SK-N-SH (cell line): ENCODE results near the gene WDFY2. TPM values are rescaled to one million over a fixed set of nuclear protein-coding genes. Genes with fewer than 3 reads are reported as not detected.

Experiments used
- CTCF ChIA-PET: fragments of 300-600, 350-600 bp; formaldehyde crosslinking; extraction: SDS; loops from one replicate; lab custom pipeline; 2021; lab: Yijun Ruan, JAX
- POLR2A ChIA-PET: fragments of 350-600 bp; sonication (Branson Sonifier 250); formaldehyde crosslinking; extraction: SDS; loops from one replicate; lab custom pipeline; 2020; ENCODE audit warnings: antibody characterized with exemption, inconsistent platforms; lab: Yijun Ruan, JAX
- DNase-seq: peaks from one replicate; pipeline ENCODE4 v3.0.0; 2012
- H2AFZ ChIP-seq: fragments of 200-600 bp; sonication (generic); 2 replicates; pipeline ENCODE4 v1.8.1; 2016; ENCODE audit warnings: antibody characterized with exemption, mild to moderate bottlenecking, low read depth
- H3F3A ChIP-seq: fragments of 200-600 bp; sonication (generic); replicated peaks from 2 replicates; pipeline ENCODE3; 2016; ENCODE audit warnings: antibody characterized with exemption, mild to moderate bottlenecking; ENCODE audit not compliant: insufficient read depth
- H3K27ac ChIP-seq, 2 experiments: fragments of 200-500 bp in 1 of 2; fragments of 200-600 bp in 1 of 2; sonication (Bioruptor generic) in 1 of 2; sonication (generic), shearing (Covaris generic) in 1 of 2; 2 replicates each; pipeline versions ENCODE4 v1.5.1 to v1.6.1; 2014 to 2016; ENCODE audit warnings: low read depth in 2 of 2, inconsistent platforms in 1 of 2, low read length in 1 of 2, mild to moderate bottlenecking in 1 of 2, mixed read lengths in 1 of 2
- H3K27me3 ChIP-seq: fragments of 200-600 bp; sonication (generic), shearing (Covaris generic); 2 replicates; pipeline ENCODE4 v1.6.1; 2016; ENCODE audit warnings: mixed run types; ENCODE audit not compliant: insufficient read depth
- H3K36me3 ChIP-seq, 2 experiments: fragments of 200-500 bp in 1 of 2; fragments of 200-600 bp in 1 of 2; sonication (Bioruptor generic) in 1 of 2; sonication (generic) in 1 of 2; replicated peaks in 1 of 2; 2 replicates each; pipeline versions ENCODE3 to v1.5.1; 2014 to 2016; ENCODE audit warnings: low read length in 1 of 2, mild to moderate bottlenecking in 1 of 2; ENCODE audit not compliant: insufficient read depth in 2 of 2, control insufficient read depth in 1 of 2
- H3K4me1 ChIP-seq, 2 experiments: fragments of 200-500 bp in 1 of 2; fragments of 200-600 bp in 1 of 2; sonication (Bioruptor generic) in 1 of 2; sonication (generic), shearing (Covaris generic) in 1 of 2; 2 replicates each; pipeline versions ENCODE4 v1.5.1 to v1.6.1; 2014 to 2016; ENCODE audit warnings: low read depth in 1 of 2, low read length in 1 of 2, mixed run types in 1 of 2; ENCODE audit not compliant: insufficient read depth in 2 of 2, control insufficient read depth in 1 of 2
- H3K4me2 ChIP-seq: fragments of 200-600 bp; sonication (generic), shearing (Covaris generic); 2 replicates; pipeline ENCODE4 v1.6.1; 2017; ENCODE audit warnings: mixed run types
- H3K4me3 ChIP-seq, 2 experiments: fragments of 200-500 bp in 1 of 2; fragments of 200-600 bp in 1 of 2; sonication (Bioruptor generic) in 1 of 2; sonication (generic), shearing (Covaris generic) in 1 of 2; 2 replicates each; pipeline versions ENCODE4 v1.5.1 to v1.8.1; 2014 to 2016; ENCODE audit warnings: low read depth in 2 of 2, inconsistent platforms in 1 of 2, low read length in 1 of 2, mild to moderate bottlenecking in 1 of 2, mixed read lengths in 1 of 2, moderate library complexity in 1 of 2
- H3K79me2 ChIP-seq: fragments of 200-600 bp; sonication (generic); 2 replicates; pipeline ENCODE4 v1.8.1; 2017; ENCODE audit warnings: mild to moderate bottlenecking; ENCODE audit not compliant: insufficient read depth
- H3K9ac ChIP-seq: fragments of 200-600 bp; sonication (generic); 2 replicates; pipeline ENCODE4 v1.6.1; 2017; ENCODE audit warnings: mixed run types
- H3K9me2 ChIP-seq: fragments of 200-600 bp; sonication (generic); 2 replicates; pipeline ENCODE4 v1.6.1; 2017; ENCODE audit warnings: mixed run types
- H3K9me3 ChIP-seq: fragments of 200-600 bp; sonication (generic); 2 replicates; pipeline ENCODE4 v1.6.1; 2017; ENCODE audit warnings: mixed run types, mild to moderate bottlenecking, moderate library complexity
- H4K20me1 ChIP-seq: fragments of 200-600 bp; sonication (generic); 2 replicates; pipeline ENCODE4 v1.6.1; 2017; ENCODE audit warnings: mild to moderate bottlenecking, mixed run types; ENCODE audit not compliant: insufficient read depth
- CHD2 ChIP-seq: fragments of 150-350 bp; IDR thresholded peaks from 2 replicates; pipeline ENCODE4 v1.6.1; 2018; ENCODE audit warnings: low read length; ENCODE audit not compliant: partially characterized antibody
- EZH2phosphoT487 ChIP-seq: fragments of 200-600 bp; sonication (generic); IDR thresholded peaks from 2 replicates; pipeline ENCODE4 v1.6.1; 2017; ENCODE audit warnings: low read depth, mixed run types, mild to moderate bottlenecking, antibody characterized with exemption, moderate library complexity, borderline replicate concordance
- FOXJ3 ChIP-seq: sonication (generic); formaldehyde crosslinking; IDR thresholded peaks from 2 replicates; pipeline ENCODE4 v1.5.1; 2020; ENCODE audit warnings: mild to moderate bottlenecking, missing genetic modification reagents
- JUND ChIP-seq: IDR thresholded peaks from 2 replicates; pipeline ENCODE4 v1.4.0; 2012
- RAD21 ChIP-seq: IDR thresholded peaks from 2 replicates; pipeline ENCODE4 v1.6.1; 2012; ENCODE audit warnings: mild to moderate bottlenecking, low read length
- RCOR1 ChIP-seq: fragments of 150-350 bp; IDR thresholded peaks from 2 replicates; pipeline ENCODE4 v1.6.1; 2017; ENCODE audit warnings: antibody characterized with exemption, low read length
- SIN3A ChIP-seq: IDR thresholded peaks from 2 replicates; pipeline ENCODE4 v1.6.1; 2012; ENCODE audit warnings: low read depth, mild to moderate bottlenecking, low read length, moderate library complexity, borderline replicate concordance
- TAF1 ChIP-seq: IDR thresholded peaks from 2 replicates; pipeline ENCODE4 v1.6.1; 2012; ENCODE audit warnings: low read depth, mild to moderate bottlenecking, low read length, moderate library complexity, borderline replicate concordance
- TEAD4 ChIP-seq: IDR thresholded peaks from 2 replicates; pipeline ENCODE4 v1.4.0; 2012; ENCODE audit warnings: mild to moderate bottlenecking, borderline replicate concordance; ENCODE audit not compliant: insufficient read depth
- YY1 ChIP-seq: IDR thresholded peaks from 2 replicates; pipeline ENCODE4 v1.4.0; 2012; ENCODE audit warnings: low read depth, mild to moderate bottlenecking
- WGBS: methylation state at CpG from one replicate; pipeline ENCODE4 v1.1.6; 2017; ENCODE audit warnings: low lambda C conversion rate; 5-methylcytosine and 5-hydroxymethylcytosine counted together
- polyA plus RNA-seq, 3 experiments: library from polyadenylated mRNA; depleted of rRNA; stranded (reverse); fragments of >200 nt; gene quantifications; 2 replicates each; pipeline ENCODE4 v1.2.3, GENCODE V29; 2012
- TF ChIP-seq, protein P1 (sequence below): fragments of 150-350 bp; IDR thresholded peaks from 2 replicates; pipeline ENCODE4 v1.6.1; 2016; ENCODE audit warnings: mild to moderate bottlenecking, low read depth, low read length
- TF ChIP-seq, protein P2 (sequence below): IDR thresholded peaks from 2 replicates; pipeline ENCODE4 v1.4.0; 2012; ENCODE audit warnings: low read depth, borderline replicate concordance
- TF ChIP-seq, protein P3 (sequence below): IDR thresholded peaks from 2 replicates; pipeline ENCODE4 v1.6.1; 2012; ENCODE audit warnings: mild to moderate bottlenecking, low read depth, low read length, moderate library complexity
- TF ChIP-seq, protein P4 (sequence below): fragments of 150-350 bp; IDR thresholded peaks from 2 replicates; pipeline ENCODE4 v1.6.1; 2017; ENCODE audit warnings: antibody characterized with exemption, low read length, low read depth, borderline replicate concordance
- TF ChIP-seq, protein P5 (sequence below): IDR thresholded peaks from 2 replicates; pipeline ENCODE4 v1.4.0; 2012; ENCODE audit warnings: low read depth
- TF ChIP-seq, protein P6 (sequence below): fragments of 200-600 bp; sonication (generic); IDR thresholded peaks from 2 replicates; pipeline ENCODE4 v1.6.1; 2017; ENCODE audit warnings: antibody characterized with exemption, mild to moderate bottlenecking, moderate library complexity

Gene WDFY2
- polyA plus RNA-seq, 1 of the 3 experiments (the other 2 are of a cell fraction), result 4.1 TPM

DNA sequence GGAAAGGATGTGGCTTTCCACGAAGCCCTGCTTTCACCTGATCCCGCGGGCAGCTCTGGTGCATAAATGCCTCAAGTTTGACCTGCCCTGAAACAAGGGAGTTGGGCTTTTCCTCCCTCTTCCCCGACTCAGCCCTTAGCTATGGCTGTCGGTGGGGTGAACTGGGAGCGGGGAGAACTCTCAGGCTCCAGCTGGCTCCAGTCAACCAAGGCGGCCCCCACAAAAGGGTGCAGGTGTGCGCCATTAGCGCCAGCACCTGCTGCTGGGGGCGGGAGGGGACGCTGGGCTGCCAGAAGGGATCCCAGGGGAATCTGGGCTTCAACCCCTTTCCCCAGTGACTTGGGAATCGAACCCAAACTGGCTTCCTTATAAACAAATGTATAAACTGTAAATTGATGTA lies 226.8 kb downstream of the WDFY2 start:
- Histone ChIP-seq H3F3A (no peaks in the 10 kb centered on the region), H2AFZ (no peak overlapping the region), H3K27me3 (no peaks in the 10 kb centered on the region), H3K36me3 (no peaks in the 10 kb centered on the region), H3K27ac (no peak overlapping the region), H3K4me2 (no peak overlapping the region), H3K9me3 (no peaks in the 10 kb centered on the region), H3K4me1 (peaks cover 0 to 15% of the 10 kb centered on the region in 2 experiments; a peak in 2 of 4 replicates), H3K79me2 (no peaks in the 10 kb centered on the region), H4K20me1 (no peaks in the 10 kb centered on the region), H3K9me2 (no peaks in the 10 kb centered on the region), H3K4me3 (no peak overlapping the region), H3K9ac (no peak overlapping the region)
- WGBS, result 84% methylated on average over 5 of the region's 12 CpGs
- ChIA-PET POLR2A (interaction anchor here (0.9 kb wide), 1 partner anchor 358 kb away, joined by 4 read pairs; no protein-coding TSS in a partner anchor), CTCF (interaction anchor here (0.7 to 1.4 kb wide), 4 partner anchors 11 to 390 kb away, joined by 3 to 4 read pairs (median 3); no protein-coding TSS in a partner anchor)
- no peak for TF ChIP-seq CHD2
- TF ChIP-seq TEAD4, result no peak
- no peak for TF ChIP-seq SIN3A
- TF ChIP-seq, protein P1, sequence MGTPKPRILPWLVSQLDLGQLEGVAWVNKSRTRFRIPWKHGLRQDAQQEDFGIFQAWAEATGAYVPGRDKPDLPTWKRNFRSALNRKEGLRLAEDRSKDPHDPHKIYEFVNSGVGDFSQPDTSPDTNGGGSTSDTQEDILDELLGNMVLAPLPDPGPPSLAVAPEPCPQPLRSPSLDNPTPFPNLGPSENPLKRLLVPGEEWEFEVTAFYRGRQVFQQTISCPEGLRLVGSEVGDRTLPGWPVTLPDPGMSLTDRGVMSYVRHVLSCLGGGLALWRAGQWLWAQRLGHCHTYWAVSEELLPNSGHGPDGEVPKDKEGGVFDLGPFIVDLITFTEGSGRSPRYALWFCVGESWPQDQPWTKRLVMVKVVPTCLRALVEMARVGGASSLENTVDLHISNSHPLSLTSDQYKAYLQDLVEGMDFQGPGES, result no peak
- TF ChIP-seq, protein P2, sequence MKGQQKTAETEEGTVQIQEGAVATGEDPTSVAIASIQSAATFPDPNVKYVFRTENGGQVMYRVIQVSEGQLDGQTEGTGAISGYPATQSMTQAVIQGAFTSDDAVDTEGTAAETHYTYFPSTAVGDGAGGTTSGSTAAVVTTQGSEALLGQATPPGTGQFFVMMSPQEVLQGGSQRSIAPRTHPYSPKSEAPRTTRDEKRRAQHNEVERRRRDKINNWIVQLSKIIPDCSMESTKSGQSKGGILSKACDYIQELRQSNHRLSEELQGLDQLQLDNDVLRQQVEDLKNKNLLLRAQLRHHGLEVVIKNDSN, result no peak
- TF ChIP-seq TAF1, result no peak
- no peak for DNase-seq

DNA sequence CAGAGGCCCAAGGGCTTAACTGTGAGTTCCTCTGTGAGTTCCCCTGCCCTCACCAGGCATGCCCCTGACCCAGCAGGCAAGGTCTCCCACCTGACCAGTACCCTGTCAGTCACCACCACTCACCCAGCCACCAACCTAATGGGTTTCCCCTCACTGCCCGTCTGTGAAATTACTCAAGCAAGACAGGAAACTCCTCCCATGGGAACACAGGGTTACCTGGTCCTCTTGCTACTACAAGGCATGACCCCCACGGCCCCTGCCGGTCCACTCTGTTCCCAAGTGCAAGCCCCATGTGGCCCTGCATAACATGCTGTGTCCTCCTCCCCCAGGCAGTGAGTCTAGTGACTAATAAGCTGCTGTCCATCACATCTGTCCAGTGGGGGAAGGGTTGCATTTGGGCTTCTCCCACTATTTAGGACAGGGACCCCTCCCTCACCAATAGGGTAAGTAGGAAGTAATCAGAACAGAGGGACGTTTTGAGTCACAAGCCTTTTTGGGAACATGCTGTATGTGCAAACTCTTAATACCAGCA lies 227.7 kb downstream of the WDFY2 start:
- Histone ChIP-seq H3K27me3 (no peaks in the 10 kb centered on the region), H3K79me2 (no peaks in the 10 kb centered on the region), H4K20me1 (no peaks in the 10 kb centered on the region), H3K4me1 (peaks cover 0 to 14% of the 10 kb centered on the region in 2 experiments; a peak in 1 of 4 replicates), H2AFZ (no peak overlapping the region), H3K9me2 (no peaks in the 10 kb centered on the region), H3K9me3 (no peaks in the 10 kb centered on the region), H3K4me2 (no peak overlapping the region), H3K9ac (no peak overlapping the region), H3K36me3 (no peaks in the 10 kb centered on the region), H3K4me3 (no peak overlapping the region), H3F3A (no peaks in the 10 kb centered on the region), H3K27ac (no peak overlapping the region)
- DNase-seq, result no peak
- TF ChIP-seq SIN3A (no peak), FOXJ3 (CRISPR knock-in tag) (no peak), RAD21 (no peak), RCOR1 (no peak), YY1 (no peak), EZH2phosphoT487 (no peak), JUND (no peak)
- TF ChIP-seq, protein P3, sequence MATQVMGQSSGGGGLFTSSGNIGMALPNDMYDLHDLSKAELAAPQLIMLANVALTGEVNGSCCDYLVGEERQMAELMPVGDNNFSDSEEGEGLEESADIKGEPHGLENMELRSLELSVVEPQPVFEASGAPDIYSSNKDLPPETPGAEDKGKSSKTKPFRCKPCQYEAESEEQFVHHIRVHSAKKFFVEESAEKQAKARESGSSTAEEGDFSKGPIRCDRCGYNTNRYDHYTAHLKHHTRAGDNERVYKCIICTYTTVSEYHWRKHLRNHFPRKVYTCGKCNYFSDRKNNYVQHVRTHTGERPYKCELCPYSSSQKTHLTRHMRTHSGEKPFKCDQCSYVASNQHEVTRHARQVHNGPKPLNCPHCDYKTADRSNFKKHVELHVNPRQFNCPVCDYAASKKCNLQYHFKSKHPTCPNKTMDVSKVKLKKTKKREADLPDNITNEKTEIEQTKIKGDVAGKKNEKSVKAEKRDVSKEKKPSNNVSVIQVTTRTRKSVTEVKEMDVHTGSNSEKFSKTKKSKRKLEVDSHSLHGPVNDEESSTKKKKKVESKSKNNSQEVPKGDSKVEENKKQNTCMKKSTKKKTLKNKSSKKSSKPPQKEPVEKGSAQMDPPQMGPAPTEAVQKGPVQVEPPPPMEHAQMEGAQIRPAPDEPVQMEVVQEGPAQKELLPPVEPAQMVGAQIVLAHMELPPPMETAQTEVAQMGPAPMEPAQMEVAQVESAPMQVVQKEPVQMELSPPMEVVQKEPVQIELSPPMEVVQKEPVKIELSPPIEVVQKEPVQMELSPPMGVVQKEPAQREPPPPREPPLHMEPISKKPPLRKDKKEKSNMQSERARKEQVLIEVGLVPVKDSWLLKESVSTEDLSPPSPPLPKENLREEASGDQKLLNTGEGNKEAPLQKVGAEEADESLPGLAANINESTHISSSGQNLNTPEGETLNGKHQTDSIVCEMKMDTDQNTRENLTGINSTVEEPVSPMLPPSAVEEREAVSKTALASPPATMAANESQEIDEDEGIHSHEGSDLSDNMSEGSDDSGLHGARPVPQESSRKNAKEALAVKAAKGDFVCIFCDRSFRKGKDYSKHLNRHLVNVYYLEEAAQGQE, result no peak
- TF ChIP-seq, protein P4, sequence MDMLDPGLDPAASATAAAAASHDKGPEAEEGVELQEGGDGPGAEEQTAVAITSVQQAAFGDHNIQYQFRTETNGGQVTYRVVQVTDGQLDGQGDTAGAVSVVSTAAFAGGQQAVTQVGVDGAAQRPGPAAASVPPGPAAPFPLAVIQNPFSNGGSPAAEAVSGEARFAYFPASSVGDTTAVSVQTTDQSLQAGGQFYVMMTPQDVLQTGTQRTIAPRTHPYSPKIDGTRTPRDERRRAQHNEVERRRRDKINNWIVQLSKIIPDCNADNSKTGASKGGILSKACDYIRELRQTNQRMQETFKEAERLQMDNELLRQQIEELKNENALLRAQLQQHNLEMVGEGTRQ, result no peak
- TF ChIP-seq, protein P5, sequence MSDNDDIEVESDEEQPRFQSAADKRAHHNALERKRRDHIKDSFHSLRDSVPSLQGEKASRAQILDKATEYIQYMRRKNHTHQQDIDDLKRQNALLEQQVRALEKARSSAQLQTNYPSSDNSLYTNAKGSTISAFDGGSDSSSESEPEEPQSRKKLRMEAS, result no peak
- TF ChIP-seq, protein P1, result no peak
- TF ChIP-seq, protein P6, sequence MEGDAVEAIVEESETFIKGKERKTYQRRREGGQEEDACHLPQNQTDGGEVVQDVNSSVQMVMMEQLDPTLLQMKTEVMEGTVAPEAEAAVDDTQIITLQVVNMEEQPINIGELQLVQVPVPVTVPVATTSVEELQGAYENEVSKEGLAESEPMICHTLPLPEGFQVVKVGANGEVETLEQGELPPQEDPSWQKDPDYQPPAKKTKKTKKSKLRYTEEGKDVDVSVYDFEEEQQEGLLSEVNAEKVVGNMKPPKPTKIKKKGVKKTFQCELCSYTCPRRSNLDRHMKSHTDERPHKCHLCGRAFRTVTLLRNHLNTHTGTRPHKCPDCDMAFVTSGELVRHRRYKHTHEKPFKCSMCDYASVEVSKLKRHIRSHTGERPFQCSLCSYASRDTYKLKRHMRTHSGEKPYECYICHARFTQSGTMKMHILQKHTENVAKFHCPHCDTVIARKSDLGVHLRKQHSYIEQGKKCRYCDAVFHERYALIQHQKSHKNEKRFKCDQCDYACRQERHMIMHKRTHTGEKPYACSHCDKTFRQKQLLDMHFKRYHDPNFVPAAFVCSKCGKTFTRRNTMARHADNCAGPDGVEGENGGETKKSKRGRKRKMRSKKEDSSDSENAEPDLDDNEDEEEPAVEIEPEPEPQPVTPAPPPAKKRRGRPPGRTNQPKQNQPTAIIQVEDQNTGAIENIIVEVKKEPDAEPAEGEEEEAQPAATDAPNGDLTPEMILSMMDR, result no peak
- CTCF ChIA-PET, result interaction anchor here (1.3 to 4.7 kb wide), 3 partner anchors 34 to 377 kb away, joined by 3 to 33 read pairs (median 3); no protein-coding TSS in a partner anchor
- POLR2A ChIA-PET, result no interaction called here
- 59% methylated on average over 4 of the region's 4 CpGs for WGBS
